ENCODE results near the gene ERG28. TPM values are rescaled to one million over a fixed set of nuclear protein-coding genes. Genes with fewer than 3 reads are reported as not detected.

Gene ERG28
- total RNA-seq, 1 donor: 7.2 TPM

DNA sequence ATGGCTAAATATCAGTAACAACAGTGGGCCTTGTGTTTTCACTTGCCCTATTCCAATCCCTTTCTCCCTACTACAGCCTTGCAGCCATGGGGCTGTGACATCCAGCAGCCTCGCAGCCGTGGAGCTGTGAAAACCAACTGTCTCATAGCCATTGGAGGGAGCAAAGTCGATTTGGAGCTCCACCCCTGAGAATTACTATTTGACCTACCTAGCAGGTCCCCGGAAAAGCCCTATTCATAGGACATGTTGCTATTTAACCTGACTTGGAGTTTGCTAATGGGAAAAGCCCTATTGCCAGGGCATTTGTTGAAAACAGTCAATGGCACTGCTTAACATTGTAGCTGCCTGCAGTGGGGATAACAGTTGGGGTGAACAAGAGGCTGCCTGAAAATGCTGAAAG is 33.3 kb downstream of the ERG28 start:
- Histone ChIP-seq H3K4me2 (ENCODE audit: insufficient read depth, low read length) (no peak overlapping the region), H3K27me3 (ENCODE audit: insufficient read depth, low read length) (no peaks in the 10 kb centered on the region), H3K4me1 (ENCODE audit: insufficient read depth, low read length) (no peaks in the 10 kb centered on the region), H3K27ac (ENCODE audit: low read depth, low read length) (no peak overlapping the region), H2AFZ (ENCODE audit: low read length) (no peak overlapping the region), H4K20me1 (ENCODE audit: insufficient read depth, low read length) (no peaks in the 10 kb centered on the region), H3K79me2 (ENCODE audit: insufficient read depth, low read length) (no peaks in the 10 kb centered on the region), H3K9me3 (ENCODE audit: low read depth, low read length) (no peaks in the 10 kb centered on the region), H3K4me3 (ENCODE audit: insufficient read depth, low read length) (no peak overlapping the region), H3K36me3 (ENCODE audit: insufficient read depth, low read length) (no peaks in the 10 kb centered on the region)
- no peak for DNase-seq (ENCODE audit: insufficient read length, low spot score, missing footprints)
- no peak for TF ChIP-seq CTCF (IDR thresholded peaks at IDR 0.05; ENCODE audit: extremely low read depth, low read depth, low read length)

- Histone ChIP-seq H3K4me3 (ENCODE audit: insufficient read depth, low read length) (no peak overlapping the region), H3K36me3 (ENCODE audit: insufficient read depth, low read length) (no peaks in the 10 kb centered on the region), H3K27me3 (ENCODE audit: insufficient read depth, low read length) (no peaks in the 10 kb centered on the region), H2AFZ (ENCODE audit: low read length) (no peak overlapping the region), H3K79me2 (ENCODE audit: insufficient read depth, low read length) (no peaks in the 10 kb centered on the region), H3K9me3 (ENCODE audit: low read depth, low read length) (no peaks in the 10 kb centered on the region), H3K4me1 (ENCODE audit: insufficient read depth, low read length) (no peaks in the 10 kb centered on the region), H4K20me1 (ENCODE audit: insufficient read depth, low read length) (no peaks in the 10 kb centered on the region), H3K27ac (ENCODE audit: low read depth, low read length) (no peak overlapping the region), H3K4me2 (ENCODE audit: insufficient read depth, low read length) (no peak overlapping the region)
- DNase-seq (ENCODE audit: insufficient read length, low spot score, missing footprints): no peak
- TF ChIP-seq CTCF (IDR thresholded peaks at IDR 0.05; ENCODE audit: extremely low read depth, low read depth, low read length): no peak
Measured at GRCh38 chr14:75626863-75627262, 33.8 kb downstream of the ERG28 start.

DNA sequence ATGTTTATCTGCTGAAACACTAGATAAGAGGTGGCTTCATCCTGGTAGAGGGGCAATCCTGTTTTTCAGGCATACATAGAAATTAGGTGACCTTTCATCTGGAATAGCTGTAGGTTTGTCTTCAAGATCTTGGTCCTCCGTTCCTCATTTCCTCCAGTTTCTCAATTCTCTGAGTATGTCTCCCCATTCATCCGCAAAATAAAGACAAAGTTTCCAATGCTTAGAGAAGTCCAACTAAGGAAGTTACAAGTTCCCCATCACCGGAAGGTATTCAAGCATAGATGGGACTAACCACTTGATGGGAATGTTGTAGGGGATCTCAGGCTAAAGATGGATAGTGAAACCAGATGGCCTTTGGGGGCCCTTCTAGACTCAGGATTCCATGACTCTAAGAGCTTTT is 34.3 kb downstream of the ERG28 start:
- Histone ChIP-seq H3K36me3 (ENCODE audit: insufficient read depth, low read length) (no peaks in the 10 kb centered on the region), H3K79me2 (ENCODE audit: insufficient read depth, low read length) (no peaks in the 10 kb centered on the region), H3K9me3 (ENCODE audit: low read depth, low read length) (no peaks in the 10 kb centered on the region)

DNA sequence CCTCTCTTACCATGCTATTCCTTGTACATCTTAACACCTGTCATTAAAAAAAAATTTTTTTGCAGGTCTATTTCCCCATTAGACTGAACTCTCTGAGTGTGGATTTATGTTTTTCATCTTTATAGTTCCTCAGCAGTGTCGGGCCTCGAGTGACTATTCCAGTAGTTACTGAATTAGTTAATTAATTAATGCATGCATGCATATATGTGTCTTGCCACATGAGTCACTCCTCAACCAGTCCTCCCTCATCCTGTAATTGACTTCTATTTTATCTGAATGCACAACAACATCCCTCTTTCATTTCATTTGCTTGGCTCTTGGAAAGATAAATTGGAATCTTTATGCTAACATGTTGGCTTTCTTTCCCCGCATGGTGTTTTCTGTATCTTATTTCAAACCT is 35.6 kb downstream of the ERG28 start:
- Histone ChIP-seq H2AFZ (ENCODE audit: low read length) (no peak overlapping the region), H3K36me3 (ENCODE audit: insufficient read depth, low read length) (no peaks in the 10 kb centered on the region), H3K79me2 (ENCODE audit: insufficient read depth, low read length) (no peaks in the 10 kb centered on the region), H3K4me3 (ENCODE audit: insufficient read depth, low read length) (no peak overlapping the region), H3K4me2 (ENCODE audit: insufficient read depth, low read length) (no peak overlapping the region), H4K20me1 (ENCODE audit: insufficient read depth, low read length) (no peaks in the 10 kb centered on the region), H3K9me3 (ENCODE audit: low read depth, low read length) (no peaks in the 10 kb centered on the region), H3K27ac (ENCODE audit: low read depth, low read length) (no peak overlapping the region), H3K4me1 (ENCODE audit: insufficient read depth, low read length) (no peaks in the 10 kb centered on the region), H3K27me3 (ENCODE audit: insufficient read depth, low read length) (no peaks in the 10 kb centered on the region)
- no peak for DNase-seq (ENCODE audit: insufficient read length, low spot score, missing footprints)
- TF ChIP-seq CTCF (IDR thresholded peaks at IDR 0.05; ENCODE audit: extremely low read depth, low read depth, low read length): no peak

More for the DNA sequence above, 34.3 kb downstream of the ERG28 start:
- no peaks in the 10 kb centered on the region for H4K20me1 ChIP-seq (ENCODE audit: insufficient read depth, low read length)
- no peak for TF ChIP-seq CTCF (IDR thresholded peaks at IDR 0.05; ENCODE audit: extremely low read depth, low read depth, low read length)
- no peak overlapping the region for H3K4me2 ChIP-seq (ENCODE audit: insufficient read depth, low read length)
- DNase-seq (ENCODE audit: insufficient read length, low spot score, missing footprints): no peak
- H3K27me3 ChIP-seq (ENCODE audit: insufficient read depth, low read length): no peaks in the 10 kb centered on the region
- no peak overlapping the region for H3K4me3 ChIP-seq (ENCODE audit: insufficient read depth, low read length)
- no peak overlapping the region for H2AFZ ChIP-seq (ENCODE audit: low read length)
- no peaks in the 10 kb centered on the region for H3K4me1 ChIP-seq (ENCODE audit: insufficient read depth, low read length)
- no peak overlapping the region for H3K27ac ChIP-seq (ENCODE audit: low read depth, low read length)
